ENCODE data around the gene MAN1A1. TPM values are rescaled to one million over a fixed set of nuclear protein-coding genes. Genes with fewer than 3 reads are reported as not detected.

MAN1A1 gene
- total RNA-seq, 1 donor from 2014 or later, result 24.9 TPM

- FAIRE-seq (no peak), DNase-seq (ENCODE audit: low spot score in 2 of 2) (no peak)
Measured at GRCh38 chr6:119247504-119247903, 102.1 kb downstream of the MAN1A1 start.

- no peak for FAIRE-seq
Measured at GRCh38 chr6:119243657-119244056, 105.9 kb downstream of the MAN1A1 start.

DNA sequence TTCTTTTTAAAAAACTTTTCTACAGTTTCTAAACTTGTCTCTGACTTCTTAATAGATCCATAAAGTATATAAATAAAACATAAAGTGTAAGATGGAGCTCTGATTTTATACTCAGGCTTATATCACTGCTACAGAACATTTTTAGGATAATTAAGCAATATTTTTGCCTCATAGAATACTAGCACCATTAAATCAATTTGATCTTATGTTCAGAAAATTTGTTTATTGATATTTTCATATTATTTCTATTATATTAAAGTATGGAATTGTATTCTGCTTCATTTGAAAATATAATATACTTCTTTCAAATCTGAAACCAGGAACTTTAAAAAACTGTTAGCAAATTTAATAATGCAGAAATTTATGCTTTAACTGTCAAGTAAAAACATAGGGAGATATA is 106.5 kb downstream of the MAN1A1 start:
- FAIRE-seq (peak; percentile 49), DNase-seq (ENCODE audit: low spot score in 2 of 2) (no peak)

More at GRCh38 chr6:119243657-119244056, 105.9 kb downstream of the MAN1A1 start:
- no peak for DNase-seq (ENCODE audit: low spot score in 2 of 2)

GRCh38 chr6:119241540-119242309 is 107.8 kb downstream of the MAN1A1 start:
- no peak for DNase-seq (ENCODE audit: low spot score in 2 of 2)
- no peak for FAIRE-seq

DNA sequence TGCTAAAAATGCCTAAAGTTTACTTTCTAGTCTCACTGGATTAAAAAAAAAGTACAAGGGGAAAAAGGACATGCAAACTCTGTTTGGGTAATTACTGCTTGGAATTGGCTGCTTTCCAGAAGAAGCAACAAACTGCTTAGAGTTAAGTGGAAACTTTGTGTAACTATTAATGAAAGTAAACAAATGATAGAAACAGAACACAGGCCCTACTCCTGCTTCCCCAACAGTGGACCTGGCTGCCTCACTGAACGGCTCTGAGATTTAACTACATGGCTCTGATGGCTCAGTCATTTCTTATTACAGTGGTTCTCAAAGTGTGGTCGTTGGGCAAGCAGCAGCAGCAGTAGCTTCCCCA is 108.5 kb downstream of the MAN1A1 start:
- no peak for DNase-seq (ENCODE audit: low spot score in 2 of 2)
- no peak for FAIRE-seq

- FAIRE-seq, result no peak
- DNase-seq (ENCODE audit: low spot score in 2 of 2), result no peak
Measured at GRCh38 chr6:119240257-119241110, 109.1 kb downstream of the MAN1A1 start.

DNA sequence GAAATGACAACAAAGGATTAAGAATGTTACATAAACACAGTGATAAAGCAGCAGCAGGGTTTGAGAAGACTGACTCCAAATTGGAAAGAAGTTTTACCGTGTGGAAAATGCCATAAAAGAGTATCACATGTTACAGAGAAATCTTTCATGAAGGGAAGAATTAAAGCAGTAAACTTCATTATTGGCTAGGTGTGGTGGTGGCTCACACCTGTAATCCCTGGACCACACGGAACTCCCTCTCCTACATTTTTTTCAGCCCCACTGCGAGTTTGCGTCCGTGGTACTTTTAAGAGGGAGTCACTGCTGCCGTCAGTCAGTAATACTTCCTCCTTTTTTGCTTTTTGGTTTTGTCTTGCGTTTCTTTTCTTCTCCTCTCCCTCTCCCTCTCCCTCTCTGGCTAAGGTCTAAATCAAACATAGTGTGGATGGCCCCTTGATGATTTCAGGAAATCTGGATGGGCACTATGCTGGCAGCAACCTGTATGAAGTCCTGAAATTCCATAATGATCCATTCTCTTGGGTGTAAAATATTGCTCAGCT is 112.3 kb downstream of the MAN1A1 start:
- DNase-seq (ENCODE audit: low spot score in 2 of 2) (no peak), FAIRE-seq (peak; percentile 99)

DNA sequence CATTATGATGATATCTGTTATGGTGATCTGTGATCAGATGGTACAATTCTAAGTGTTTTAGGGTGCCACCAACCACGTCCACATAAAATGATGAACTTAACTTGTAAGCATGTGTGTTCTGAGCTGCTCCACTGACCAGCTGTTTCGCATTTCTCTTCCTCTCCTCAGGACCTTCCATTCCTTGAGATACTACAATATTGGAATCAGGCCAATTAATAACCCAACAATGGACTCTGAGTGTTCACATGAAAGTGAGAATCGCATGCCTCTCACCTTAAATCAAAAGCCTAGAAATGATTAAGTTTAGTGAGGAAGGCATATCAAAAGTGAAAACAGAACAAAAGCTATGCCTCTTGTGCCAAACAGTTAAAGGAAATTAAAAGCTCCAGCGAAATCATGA is 114.6 kb downstream of the MAN1A1 start:
- DNase-seq (ENCODE audit: low spot score in 2 of 2) (no peak), FAIRE-seq (no peak)

DNA sequence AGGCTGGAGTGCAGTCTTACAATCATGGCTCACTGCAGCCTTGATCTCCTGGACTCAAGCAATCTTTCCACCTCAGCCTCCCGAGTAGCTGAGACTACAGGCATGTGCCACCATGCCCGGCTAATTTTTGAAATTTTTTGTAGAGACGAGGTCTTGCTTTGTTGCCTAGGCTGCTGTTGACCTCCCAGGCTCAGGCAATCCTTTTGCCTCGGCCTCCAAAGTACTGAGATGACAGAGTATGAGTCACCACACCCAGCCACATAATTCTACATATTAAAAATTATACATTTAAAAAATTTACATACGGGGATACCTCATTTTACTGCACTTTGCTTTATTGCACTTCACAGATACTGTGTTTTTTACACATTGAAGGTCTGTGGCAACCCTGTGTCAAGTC is 115.1 kb downstream of the MAN1A1 start:
- DNase-seq (ENCODE audit: low spot score in 2 of 2) (no peak), FAIRE-seq (no peak)

DNA sequence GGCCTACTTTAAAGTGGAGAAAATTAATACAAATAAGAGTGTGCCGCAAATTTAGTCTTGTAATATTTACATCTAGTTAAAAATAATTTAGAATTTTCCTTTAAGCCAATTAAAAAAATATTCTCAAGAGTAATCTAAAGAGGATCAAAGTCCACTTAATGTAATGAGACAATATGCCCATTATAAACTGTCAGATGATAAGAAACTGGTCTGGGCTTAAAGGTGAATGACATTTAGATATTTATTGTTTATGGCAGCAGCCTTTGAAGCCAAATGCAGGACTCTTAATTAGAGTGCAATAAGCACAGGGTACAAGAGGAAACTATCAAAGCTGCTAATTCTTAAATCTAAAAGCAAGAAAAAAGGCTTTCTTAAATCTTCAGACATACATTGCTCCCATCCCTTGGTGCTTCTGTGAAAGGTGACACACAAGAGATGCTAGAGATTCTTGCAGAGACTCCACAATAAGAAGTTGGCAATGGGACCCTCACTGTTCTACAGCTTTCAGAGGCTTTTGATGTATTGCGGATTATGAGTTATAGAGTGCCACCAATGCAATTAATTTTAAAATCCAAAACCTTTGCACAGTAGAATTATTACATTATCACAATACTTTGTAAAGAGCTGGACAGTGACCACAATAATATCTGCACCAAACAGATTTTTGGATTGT is 116.1 kb downstream of the MAN1A1 start:
- FAIRE-seq (no peak), DNase-seq (ENCODE audit: low spot score in 2 of 2) (no peak)

DNA sequence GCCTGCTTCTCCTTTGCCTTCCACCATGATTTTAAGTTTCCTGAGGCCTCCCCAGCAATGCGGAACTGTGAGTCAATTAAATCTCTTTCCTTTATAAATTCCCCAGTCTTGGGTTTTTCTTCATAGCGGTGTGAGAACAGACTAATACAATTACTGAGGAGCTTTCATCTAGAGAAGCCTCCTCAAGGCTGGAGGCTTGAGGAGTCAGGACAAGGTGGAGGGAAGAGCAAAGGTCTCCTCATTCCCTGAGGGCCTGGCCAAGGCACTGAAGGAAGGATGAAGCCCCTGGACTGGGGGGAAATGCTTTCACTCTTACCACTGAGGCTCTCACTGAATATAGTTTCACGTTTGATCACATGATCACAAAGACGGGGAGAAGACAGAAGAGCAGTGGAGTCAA is 118.2 kb downstream of the MAN1A1 start:
- DNase-seq (ENCODE audit: low spot score in 2 of 2) (no peak), FAIRE-seq (no peak)

GRCh38 chr6:119230160-119230559 is 119.4 kb downstream of the MAN1A1 start:
- FAIRE-seq (no peak), DNase-seq (ENCODE audit: low spot score in 2 of 2) (no peak)

DNA sequence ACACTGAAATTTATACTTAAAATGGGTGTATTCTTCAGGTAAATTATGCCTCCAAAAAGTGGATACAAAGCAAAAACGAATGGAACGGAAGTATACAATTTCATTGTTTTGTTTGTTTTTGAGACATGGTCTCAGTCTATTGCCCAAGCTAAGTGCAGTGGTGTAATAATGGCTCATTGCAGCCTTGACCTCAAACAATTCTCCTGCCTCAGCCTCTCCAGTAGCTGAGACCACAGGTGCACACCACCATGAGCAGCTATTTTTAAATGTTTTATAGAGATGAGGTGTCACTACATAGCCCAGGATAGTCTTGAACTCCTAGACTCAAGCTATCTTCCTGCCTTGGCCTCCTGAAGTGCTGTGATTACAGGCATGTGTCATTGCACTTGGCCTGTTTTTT is 122.2 kb downstream of the MAN1A1 start:
- DNase-seq (ENCODE audit: low spot score in 2 of 2), result no peak
- FAIRE-seq, result no peak

DNA sequence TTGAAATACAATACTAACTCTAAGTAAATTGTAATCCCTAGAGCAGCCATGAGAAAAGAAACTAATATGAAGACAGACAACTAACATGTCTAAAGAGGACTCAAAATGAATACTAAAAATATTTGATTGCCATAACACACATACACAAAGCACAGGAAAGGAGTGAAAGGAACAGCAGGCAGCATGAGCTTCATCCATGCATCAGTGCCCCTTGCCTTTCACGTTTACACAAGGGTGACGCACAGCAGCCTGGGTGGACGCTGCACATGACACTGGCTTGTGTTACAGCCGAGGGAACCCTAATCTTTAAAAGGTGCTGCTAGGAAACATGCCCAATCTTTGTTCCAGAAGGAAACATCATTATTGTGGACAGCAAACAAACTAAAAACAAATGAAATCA is 123.5 kb downstream of the MAN1A1 start:
- DNase-seq (ENCODE audit: low spot score in 2 of 2), result no peak
- FAIRE-seq, result no peak

DNA sequence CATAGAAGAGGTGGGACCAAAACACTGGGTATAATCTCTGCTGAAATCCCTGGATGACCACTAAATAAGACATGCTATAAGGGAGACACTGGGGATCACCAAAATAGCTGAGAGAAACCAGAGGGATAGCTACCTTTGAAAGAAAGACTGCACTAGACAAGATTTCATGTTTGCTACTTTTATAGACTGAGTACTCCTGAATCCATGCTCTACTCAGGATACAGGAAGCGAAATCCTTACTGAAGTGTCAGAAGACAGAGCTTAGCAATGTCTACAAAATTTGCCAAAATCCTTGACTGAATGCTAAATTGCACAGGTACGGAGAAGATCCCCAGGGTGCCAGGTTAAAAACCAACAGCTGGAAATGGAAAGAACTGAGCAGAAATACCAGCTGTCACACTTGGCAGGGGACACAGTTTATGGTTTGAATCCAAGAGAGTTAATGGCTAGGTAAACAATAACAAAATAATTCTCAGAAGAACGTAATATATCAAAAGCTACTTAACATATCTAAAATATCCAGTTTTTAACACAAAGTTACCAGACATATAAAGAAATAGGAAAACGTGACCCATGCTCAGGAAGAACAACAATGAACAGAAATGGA is 125.4 kb downstream of the MAN1A1 start:
- no peak for DNase-seq (ENCODE audit: low spot score in 2 of 2)
- no peak for FAIRE-seq

DNA sequence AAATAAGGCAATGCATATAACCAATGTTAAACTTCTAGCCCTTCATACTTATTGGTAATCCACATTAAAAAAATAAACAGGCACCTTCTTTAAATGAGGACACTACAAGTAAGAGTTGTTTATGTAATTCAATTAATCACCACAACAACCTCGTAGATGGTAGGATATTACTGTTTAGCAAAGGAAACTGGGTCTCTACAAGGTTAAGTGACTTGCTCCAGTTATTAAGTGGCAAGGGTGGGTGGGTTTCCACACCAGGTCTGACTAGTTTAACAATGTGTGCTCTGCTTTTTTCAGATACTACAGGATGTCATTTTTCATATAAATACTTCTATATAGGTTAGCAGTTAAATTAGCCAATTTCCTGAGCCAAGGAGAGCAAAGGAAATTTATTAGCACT is 129.1 kb downstream of the MAN1A1 start:
- DNase-seq (ENCODE audit: low spot score in 2 of 2) (no peak), FAIRE-seq (no peak)

DNA sequence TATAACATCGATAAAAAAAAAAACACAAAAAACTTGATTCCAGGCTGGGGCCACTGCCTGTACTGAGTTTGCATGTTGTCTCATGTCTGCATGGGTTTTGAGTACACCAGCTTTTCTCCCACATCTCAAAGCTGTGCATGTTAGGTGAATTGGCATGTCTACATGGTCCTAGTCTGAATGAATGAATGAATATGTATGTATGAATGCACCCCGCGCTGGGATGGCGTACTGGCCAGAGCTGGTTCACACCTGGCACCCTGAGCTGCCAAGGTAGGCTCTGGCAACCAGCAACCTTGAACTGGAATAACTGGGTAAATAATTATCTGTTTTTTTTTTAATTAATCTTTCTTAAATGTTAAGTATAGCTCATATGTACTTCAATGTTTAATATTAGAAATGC is 131.0 kb downstream of the MAN1A1 start:
- FAIRE-seq (no peak), DNase-seq (ENCODE audit: low spot score in 2 of 2) (no peak)

DNA sequence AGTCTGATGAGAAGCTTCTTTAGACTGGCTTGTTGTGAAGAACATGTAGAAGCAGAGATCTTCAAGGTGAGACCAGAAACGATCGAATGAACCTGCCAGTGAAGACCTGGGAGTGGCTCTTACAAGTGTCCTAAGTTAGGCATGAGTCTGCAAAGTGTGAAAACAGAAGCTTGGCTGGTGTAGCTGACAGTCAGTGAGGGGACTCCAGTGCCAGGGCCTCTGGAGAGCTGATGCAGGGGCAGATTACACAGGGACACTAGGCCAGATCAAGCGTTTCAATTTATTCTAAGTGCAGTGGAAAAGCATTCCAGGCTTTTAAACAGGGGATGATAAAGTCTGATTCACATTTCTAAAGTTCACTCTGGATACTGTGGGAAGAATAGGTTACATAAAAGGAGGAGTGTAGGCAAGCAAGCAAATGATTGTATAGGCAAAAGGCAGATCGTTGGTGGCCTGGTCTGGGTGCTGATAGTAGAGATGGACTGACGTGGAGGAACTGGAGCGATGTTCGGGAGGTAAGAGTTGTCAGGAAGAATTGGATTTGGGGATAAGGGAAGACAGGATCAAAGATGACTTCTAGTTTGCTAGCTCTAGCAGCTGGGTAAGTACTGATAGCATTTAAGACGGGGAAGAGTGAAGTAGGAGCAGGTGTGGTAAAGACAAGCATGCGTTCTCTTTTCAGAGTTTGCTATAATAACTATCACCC is 133.5 kb downstream of the MAN1A1 start:
- no peak for FAIRE-seq

GRCh38 chr6:119215309-119215708 is 134.3 kb downstream of the MAN1A1 start:
- FAIRE-seq, result no peak

More for the DNA sequence above, 133.5 kb downstream of the MAN1A1 start:
- no peak for DNase-seq (ENCODE audit: low spot score in 2 of 2)

DNA sequence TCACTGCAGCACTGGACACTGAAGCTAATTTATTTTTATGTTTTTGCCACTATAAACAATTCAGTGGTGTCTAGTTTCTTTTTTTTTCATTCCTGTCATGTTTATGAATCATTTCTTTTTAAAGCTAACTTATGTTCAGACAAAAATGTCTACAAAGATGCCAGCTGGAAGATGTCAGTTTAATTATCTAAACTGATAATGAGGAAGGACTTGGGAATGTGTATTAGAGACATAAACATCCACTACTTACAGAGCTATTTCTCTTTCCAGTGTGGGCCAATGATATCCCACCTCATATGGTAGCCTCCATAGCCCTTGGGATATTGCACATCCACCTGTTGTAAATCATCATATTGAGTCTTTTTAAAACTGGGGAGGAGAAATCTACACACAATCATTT is 139.0 kb downstream of the MAN1A1 start:
- FAIRE-seq (no peak), DNase-seq (ENCODE audit: low spot score in 2 of 2) (no peak)

More at GRCh38 chr6:119215309-119215708, 134.3 kb downstream of the MAN1A1 start:
- no peak for DNase-seq (ENCODE audit: low spot score in 2 of 2)
